CD4-positive, alpha-beta T cell treated with Interleukin-6 for 4 hours (primary cell): ENCODE results near the gene SRA1.

Experiments
- DNase-seq: peaks from one replicate; pipeline ENCODE4 v3.0.0-alpha.2; 2020; ENCODE audit warnings: mixed read lengths

The SRA1 gene

DNA sequence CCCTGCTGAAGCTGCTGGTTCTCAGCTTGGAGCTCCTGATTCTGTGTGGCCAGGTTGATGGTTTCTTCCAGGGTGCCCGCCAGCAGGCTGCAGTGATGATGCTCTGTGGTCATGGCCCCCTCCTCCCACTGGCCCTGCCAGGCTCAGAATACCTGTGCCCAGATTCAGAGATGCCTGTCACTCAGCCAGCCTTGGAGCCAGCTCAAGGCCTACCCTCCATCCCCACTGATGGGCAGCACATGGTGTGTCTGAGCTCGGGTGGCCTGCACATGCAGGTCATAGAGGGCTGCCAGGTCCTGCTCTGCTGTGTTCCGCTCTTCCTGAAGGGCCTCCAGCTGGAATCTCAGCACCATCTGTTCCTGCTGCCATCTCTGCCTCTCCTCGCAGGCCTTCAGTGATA, 12.8 kb upstream of the SRA1 start:
- DNase-seq = no peak

DNA sequence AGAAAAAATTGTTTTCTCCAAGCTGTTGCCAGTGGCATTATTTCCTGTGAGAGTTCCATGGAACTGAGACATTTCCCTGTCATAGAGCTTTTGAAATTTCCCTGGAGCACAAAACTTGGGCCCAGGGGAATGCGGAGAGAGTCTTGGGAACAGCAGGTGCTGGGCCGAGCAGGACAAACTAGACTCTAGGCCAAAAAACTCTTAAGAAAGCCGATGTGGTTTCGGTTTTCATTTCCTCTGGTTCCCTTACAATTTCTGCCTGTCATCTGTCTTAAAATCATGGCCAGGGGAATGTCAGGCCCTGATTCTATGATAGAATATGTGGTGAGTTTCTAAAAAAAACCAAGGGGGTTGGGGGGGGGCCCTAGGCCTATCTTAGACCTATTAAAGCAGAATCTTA, 11.9 kb upstream of the SRA1 start:
- no peak for DNase-seq

DNA sequence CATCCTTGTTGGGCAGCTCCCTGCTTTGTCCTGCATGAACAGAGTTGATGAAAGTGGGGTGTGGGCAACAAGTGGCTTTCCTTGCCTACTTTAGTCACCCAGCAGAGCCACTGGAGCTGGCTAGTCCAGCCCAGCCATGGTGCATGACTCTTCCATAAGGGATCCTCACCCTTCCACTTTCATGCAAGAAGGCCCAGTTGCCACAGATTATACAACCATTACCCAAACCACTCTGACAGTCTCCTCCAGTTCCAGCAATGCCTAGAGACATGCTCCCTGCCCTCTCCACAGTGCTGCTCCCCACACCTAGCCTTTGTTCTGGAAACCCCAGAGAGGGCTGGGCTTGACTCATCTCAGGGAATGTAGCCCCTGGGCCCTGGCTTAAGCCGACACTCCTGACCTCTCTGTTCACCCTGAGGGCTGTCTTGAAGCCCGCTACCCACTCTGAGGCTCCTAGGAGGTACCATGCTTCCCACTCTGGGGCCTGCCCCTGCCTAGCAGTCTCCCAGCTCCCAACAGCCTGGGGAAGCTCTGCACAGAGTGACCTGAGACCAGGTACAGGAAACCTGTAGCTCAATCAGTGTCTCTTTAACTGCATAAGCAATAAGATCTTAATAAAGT, 11.3 kb upstream of the SRA1 start:
- DNase-seq = no peak

DNA sequence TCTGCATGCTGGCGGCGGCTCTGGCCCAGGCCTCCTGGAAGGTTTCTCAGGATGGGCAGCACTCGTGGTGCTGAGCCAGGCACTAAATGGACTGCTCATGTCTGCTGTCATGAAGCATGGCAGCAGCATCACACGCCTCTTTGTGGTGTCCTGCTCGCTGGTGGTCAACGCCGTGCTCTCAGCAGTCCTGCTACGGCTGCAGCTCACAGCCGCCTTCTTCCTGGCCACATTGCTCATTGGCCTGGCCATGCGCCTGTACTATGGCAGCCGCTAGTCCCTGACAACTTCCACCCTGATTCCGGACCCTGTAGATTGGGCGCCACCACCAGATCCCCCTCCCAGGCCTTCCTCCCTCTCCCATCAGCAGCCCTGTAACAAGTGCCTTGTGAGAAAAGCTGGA, 10.6 kb upstream of the SRA1 start:
- no peak for DNase-seq

GRCh38 chr5:140567136-140567818, 10.0 kb upstream of the SRA1 start:
- DNase-seq = no peak

GRCh38 chr5:140566665-140567064, 9.4 kb upstream of the SRA1 start:
- DNase-seq = no peak

DNA sequence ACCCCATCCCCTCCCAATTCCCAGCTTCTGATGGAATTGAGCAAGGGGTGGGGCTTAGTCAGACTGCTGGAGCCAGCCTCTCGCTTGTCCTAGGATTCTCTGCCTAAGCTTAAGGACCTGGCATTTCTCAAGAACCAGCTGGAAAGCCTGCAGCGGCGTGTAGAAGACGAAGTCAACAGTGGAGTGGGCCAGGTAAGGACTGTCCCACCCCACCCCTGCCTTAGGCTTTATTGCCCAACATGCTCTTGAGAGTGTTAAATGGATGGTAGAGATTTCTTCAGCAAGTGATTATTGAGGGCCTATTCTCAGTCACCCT, 8.5 kb upstream of the SRA1 start:
- DNase-seq = no peak

- DNase-seq = no peak
Observed at GRCh38 chr5:140565024-140565779, 7.9 kb upstream of the SRA1 start.

DNA sequence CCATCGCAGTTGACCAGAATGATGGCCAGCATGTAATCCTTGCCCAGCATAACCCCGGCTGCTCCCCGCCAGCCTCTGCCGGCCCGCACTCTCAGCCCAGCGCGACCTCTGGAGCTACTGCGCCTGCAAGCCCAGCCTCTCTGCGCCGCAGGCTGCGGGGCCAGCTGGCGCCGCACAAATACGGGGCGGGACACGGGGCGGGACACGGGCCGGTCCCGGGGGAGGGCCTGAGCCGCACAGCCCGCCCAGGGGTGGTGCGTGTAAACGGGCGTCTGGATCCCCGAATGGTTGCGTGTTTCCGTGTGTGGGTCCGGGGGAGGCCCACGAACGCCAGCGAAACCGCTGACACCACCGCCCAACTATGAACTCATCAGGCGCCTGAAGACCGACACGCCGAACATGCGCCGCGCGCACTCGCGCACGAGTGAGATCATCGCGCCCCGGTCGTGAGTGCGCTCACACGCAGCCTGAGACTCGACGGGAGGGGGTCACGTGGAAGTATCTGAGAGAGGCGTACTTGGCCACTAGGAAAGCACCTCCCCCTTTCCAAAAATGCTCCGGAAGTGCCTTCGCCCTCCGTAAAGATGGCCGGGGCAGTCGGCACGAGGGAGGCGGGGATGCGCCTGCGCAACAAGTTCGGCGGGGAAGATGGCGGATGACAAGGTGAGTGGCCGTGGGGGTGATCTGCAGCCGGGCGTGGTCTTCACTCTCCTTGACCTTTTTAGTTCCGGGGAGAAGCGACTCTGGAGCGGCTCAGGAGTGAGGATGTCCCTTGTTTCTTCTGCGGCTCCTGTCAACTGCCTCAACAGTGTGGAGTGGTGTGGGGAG, 7.1 kb upstream of the SRA1 start, which contains the start of the genes APBB3 and SLC35A4:
TSS of gene APBB3 (minus strand) at position 403 of the 828 bp plus-strand sequence. CDS start at position 50, 353 bp downstream.
TSS of gene SLC35A4 (plus strand) at position 633 of the 828 bp plus-strand sequence. CDS start 2,342 bp downstream, outside the sequence.
- peak; percentile 97 for DNase-seq

GRCh38 chr5:140563596-140563995, 6.3 kb upstream of the SRA1 start:
- no peak for DNase-seq

- DNase-seq = no peak
Observed at GRCh38 chr5:140561753-140562523, 4.7 kb upstream of the SRA1 start.

DNA sequence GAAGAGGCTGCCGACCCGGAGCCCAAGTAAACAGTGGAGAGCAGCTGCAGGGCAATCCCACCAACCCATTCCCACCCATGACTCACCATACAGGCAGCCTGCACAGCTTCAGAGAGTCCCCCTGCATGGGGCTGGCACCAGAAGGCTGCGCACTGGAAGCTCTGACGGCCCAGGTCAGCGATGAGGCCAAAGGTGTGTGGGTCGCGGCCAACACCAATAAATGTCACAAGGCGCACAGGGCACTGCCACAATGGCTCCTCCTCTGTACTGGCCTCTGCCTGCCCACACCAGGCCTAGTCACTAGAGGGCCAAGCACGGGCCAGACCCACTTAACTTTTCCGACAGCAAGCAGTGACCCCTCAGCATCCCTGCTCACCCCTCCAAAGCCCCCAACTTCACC, 3.0 kb upstream of the SRA1 start:
- DNase-seq = no peak

GRCh38 chr5:140558542-140558941, 1.3 kb upstream of the SRA1 start:
- no peak for DNase-seq

DNA sequence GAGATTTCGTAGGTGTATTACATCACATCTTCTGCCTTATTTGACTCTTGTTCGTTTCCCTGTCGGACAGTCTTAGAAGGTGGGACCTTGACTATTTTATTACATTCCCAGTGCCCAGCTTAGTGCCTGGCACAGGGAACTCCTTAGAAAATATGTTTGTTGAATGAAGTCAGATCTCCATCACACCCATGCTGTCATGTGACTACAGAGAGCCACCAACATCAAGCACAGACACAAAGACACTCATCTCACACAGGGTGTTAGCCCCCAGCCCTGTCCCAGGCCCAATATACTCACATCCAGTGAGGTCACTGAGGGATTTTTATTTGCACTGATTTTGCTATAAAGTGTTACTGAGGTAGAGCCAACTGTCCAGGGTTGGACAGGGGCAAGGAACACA, 692 bp upstream of the SRA1 start:
- DNase-seq = no peak

DNA sequence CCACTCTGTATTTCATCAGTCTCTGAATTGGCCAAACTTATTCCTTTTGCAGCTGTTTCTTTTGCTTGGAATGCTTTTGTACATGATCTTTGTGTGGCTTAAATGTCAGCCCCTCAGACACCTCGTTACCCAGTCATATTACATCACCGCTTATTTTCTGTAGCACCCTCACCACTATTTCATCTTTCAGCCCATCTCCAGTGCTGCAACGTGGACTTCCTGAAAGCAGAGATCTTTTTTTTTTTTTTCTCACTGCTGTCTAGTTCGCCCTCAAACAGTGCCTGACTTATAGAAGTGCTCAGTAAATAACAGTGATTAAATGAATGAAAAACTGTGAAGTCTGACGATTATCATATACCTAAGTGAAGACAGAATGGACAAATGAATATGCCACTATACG, 835 bp downstream of the SRA1 start:
- no peak for DNase-seq

GRCh38 chr5:140555747-140556312, 1.4 kb downstream of the SRA1 start:
- no peak for DNase-seq

DNA sequence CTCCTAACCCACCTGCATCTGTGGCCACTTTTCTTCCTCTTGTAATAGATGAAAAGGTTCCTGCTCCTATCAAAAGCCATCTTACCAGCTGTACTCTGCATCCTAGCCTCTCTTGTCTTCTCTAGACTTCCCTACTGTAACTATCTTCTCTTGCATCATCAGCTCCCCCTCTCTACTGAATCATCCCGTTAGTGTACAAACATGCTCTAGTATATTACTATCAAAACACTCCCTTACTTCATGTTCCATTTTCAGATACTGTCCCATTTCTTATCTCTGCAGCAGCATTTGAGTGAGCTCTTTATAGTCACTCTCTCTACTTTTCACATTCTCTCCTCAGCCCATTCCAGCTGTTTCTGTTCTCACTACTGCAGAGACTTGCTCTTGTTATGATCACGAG, 2.8 kb downstream of the SRA1 start:
- no peak for DNase-seq

- no peak for DNase-seq
Observed at GRCh38 chr5:140553657-140554056, 3.6 kb downstream of the SRA1 start.

GRCh38 chr5:140551872-140552271, 5.4 kb downstream of the SRA1 start:
- no peak for DNase-seq

- no peak for DNase-seq
Observed at GRCh38 chr5:140550147-140551079, 6.9 kb downstream of the SRA1 start.
